ENCODE results near the gene ARMC12. TPM values are rescaled to one million over a fixed set of nuclear protein-coding genes. Genes with fewer than 3 reads are reported as not detected.

ARMC12 gene
- total and polyA plus RNA-seq, 10 of the 15 experiments (the other 5 are each of a cell fraction or from before 2014, with no cell fraction given) = 0.10 to 1.6 (median 0.62) TPM

DNA sequence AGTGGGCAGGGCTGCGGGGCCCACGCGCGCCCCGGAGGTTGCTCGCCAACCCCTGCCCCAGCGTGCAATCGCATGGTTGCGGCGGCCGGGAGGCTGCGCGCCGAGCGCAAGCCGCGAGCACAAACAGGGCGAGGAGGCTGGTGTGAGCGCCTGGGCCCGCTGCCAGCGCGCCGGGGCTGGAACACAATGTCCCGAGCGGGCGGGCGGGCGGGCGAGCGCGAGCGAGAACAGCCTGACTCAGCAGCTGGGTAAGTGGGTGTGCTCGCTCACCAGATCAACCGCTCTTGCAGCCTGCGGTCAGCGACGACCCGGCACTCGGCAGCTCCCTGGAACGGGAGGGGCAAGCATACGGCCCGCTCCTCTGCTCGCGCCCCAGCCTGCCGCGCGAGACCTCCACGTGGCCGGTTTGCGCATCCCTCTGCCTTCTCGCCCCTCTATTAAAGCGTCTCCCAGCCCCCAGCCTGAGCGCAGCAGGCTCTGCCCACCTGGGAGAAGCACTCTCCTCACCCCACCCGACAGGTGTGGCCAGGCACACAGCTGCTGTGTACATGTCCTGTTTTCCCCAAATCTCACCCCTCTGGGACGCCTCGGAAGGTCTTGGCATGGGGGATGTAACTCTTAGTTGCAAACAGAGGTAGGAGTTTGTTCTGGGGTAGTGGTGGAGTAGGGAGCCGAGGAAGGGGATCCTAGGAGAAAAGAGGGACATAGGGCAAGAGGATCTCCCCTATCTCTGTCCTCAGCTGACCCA, 8.7 kb upstream of the ARMC12 start (continued):
- TF ChIP-seq, protein P1, sequence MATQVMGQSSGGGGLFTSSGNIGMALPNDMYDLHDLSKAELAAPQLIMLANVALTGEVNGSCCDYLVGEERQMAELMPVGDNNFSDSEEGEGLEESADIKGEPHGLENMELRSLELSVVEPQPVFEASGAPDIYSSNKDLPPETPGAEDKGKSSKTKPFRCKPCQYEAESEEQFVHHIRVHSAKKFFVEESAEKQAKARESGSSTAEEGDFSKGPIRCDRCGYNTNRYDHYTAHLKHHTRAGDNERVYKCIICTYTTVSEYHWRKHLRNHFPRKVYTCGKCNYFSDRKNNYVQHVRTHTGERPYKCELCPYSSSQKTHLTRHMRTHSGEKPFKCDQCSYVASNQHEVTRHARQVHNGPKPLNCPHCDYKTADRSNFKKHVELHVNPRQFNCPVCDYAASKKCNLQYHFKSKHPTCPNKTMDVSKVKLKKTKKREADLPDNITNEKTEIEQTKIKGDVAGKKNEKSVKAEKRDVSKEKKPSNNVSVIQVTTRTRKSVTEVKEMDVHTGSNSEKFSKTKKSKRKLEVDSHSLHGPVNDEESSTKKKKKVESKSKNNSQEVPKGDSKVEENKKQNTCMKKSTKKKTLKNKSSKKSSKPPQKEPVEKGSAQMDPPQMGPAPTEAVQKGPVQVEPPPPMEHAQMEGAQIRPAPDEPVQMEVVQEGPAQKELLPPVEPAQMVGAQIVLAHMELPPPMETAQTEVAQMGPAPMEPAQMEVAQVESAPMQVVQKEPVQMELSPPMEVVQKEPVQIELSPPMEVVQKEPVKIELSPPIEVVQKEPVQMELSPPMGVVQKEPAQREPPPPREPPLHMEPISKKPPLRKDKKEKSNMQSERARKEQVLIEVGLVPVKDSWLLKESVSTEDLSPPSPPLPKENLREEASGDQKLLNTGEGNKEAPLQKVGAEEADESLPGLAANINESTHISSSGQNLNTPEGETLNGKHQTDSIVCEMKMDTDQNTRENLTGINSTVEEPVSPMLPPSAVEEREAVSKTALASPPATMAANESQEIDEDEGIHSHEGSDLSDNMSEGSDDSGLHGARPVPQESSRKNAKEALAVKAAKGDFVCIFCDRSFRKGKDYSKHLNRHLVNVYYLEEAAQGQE (IDR thresholded peaks at IDR 0.05; ENCODE audit: low read depth, low read length) = no peak
- TF ChIP-seq KLF5 (IDR thresholded peaks at IDR 0.05; ENCODE audit: partially characterized antibody) (peak; percentile 65), BACH1 (IDR thresholded peaks at IDR 0.05; ENCODE audit: borderline replicate concordance) (peak; percentile 97; the same call in 1 of the 2 replicates), ESRRA (IDR thresholded peaks at IDR 0.05; ENCODE audit: low read length) (no peak), MXI1 (IDR thresholded peaks at IDR 0.05; ENCODE audit: low read depth, low read length) (peak; percentile 68; the same call in 1 of the 2 replicates), MTA2 (IDR thresholded peaks at IDR 0.05; ENCODE audit: low read depth) (peak; percentile 38; the same call in 1 of the 2 replicates), TARDBP (IDR thresholded peaks at IDR 0.05; ENCODE audit: borderline replicate concordance) (0 out of 2 replicates have a peak, but pooled peaks have one; percentile 9), ASH2L (IDR thresholded peaks at IDR 0.05; ENCODE audit: borderline replicate concordance, low read depth) (no peak), MEF2B (IDR thresholded peaks at IDR 0.05; ENCODE audit: partially characterized antibody, poor library complexity, severe bottlenecking) (peak; percentile 45), SRF (IDR thresholded peaks at IDR 0.05; ENCODE audit: low read depth in 2 of 2, low read length in 2 of 2) (peak in 1 of 2 experiments; percentile 20; a peak in 1 of 4 replicates), EED (IDR thresholded peaks at IDR 0.05; ENCODE audit: low read depth) (peak; percentile 22; the same call in 1 of the 2 replicates), POLR2AphosphoS5 (IDR thresholded peaks at IDR 0.05; ENCODE audit: low read length) (peak; percentile 37; the same call in 1 of the 2 replicates), CBX5 (IDR thresholded peaks at IDR 0.05; ENCODE audit: low read depth) (no peak), CHD1 (IDR thresholded peaks at IDR 0.05; ENCODE audit: low read depth, low read length) (0 out of 2 replicates have a peak, but pooled peaks have one; percentile 33), FOS (IDR thresholded peaks at IDR 0.05; ENCODE audit: borderline replicate concordance, extremely low read depth, insufficient read length) (no peak), NBN (IDR thresholded peaks at IDR 0.05) (peak; percentile 32), SMAD1 (IDR thresholded peaks at IDR 0.05; ENCODE audit: low read depth, partially characterized antibody) (no peak), RCOR1 (conservative IDR thresholded peaks at IDR 0.05; ENCODE audit: low read depth, low read length) (peak; percentile 9; the same call in 1 of the 2 replicates), ZNF384 (IDR thresholded peaks at IDR 0.05; ENCODE audit: borderline replicate concordance, low read depth, low read length) (no peak), CHD2 (IDR thresholded peaks at IDR 0.05; ENCODE audit: borderline replicate concordance, low read depth, low read length) (peak; percentile 67)
- TF ChIP-seq, protein P2, sequence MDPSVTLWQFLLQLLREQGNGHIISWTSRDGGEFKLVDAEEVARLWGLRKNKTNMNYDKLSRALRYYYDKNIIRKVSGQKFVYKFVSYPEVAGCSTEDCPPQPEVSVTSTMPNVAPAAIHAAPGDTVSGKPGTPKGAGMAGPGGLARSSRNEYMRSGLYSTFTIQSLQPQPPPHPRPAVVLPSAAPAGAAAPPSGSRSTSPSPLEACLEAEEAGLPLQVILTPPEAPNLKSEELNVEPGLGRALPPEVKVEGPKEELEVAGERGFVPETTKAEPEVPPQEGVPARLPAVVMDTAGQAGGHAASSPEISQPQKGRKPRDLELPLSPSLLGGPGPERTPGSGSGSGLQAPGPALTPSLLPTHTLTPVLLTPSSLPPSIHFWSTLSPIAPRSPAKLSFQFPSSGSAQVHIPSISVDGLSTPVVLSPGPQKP (IDR thresholded peaks at IDR 0.05; ENCODE audit: low read depth, low read length) = no peak
- TF ChIP-seq, protein P3, sequence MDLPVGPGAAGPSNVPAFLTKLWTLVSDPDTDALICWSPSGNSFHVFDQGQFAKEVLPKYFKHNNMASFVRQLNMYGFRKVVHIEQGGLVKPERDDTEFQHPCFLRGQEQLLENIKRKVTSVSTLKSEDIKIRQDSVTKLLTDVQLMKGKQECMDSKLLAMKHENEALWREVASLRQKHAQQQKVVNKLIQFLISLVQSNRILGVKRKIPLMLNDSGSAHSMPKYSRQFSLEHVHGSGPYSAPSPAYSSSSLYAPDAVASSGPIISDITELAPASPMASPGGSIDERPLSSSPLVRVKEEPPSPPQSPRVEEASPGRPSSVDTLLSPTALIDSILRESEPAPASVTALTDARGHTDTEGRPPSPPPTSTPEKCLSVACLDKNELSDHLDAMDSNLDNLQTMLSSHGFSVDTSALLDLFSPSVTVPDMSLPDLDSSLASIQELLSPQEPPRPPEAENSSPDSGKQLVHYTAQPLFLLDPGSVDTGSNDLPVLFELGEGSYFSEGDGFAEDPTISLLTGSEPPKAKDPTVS (IDR thresholded peaks at IDR 0.05; ENCODE audit: low read depth, low read length) = no peak
- TF ChIP-seq, protein P4, sequence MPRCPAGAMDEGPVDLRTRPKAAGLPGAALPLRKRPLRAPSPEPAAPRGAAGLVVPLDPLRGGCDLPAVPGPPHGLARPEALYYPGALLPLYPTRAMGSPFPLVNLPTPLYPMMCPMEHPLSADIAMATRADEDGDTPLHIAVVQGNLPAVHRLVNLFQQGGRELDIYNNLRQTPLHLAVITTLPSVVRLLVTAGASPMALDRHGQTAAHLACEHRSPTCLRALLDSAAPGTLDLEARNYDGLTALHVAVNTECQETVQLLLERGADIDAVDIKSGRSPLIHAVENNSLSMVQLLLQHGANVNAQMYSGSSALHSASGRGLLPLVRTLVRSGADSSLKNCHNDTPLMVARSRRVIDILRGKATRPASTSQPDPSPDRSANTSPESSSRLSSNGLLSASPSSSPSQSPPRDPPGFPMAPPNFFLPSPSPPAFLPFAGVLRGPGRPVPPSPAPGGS (IDR thresholded peaks at IDR 0.05; ENCODE audit: borderline replicate concordance, insufficient read depth, low read depth, low read length, poor library complexity, severe bottlenecking) = peak; percentile 49

Measured in GM12878 (cell line).